HG03354 (cell line): ENCODE measurements around the gene UNC5CL.

ENCODE experiments used
- ATAC-seq: cut with Tn5 transposase; IDR thresholded peaks from one replicate; pipeline ENCODE4 v1.9.1; 2021; ENCODE audit warnings: mild to moderate bottlenecking; ENCODE audit not compliant: unreplicated experiment, poor library complexity, severe bottlenecking

The UNC5CL gene

DNA sequence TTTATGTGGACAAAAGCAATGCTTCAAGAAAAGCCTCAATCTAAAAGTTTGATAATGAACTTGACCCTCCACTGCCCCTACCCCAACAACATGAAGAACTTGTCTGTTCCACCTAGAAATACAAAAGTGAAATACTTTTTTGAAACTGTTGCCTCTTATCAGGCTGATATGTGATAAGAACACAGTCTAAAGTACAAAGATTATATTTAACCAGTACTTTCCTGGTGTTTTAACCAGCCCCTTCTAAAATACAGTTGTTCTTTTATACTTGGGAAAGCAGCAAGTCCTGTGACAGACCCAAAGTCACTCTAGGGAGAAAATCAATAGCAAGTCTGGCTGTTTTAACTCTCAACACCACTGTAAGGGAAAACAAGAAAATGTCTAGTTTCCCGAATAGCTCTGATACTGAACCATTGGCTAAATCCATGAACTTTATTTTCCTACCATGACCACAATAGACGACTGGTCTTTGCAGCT lies 26.6 kb upstream of the UNC5CL start:
- no peak for ATAC-seq

DNA sequence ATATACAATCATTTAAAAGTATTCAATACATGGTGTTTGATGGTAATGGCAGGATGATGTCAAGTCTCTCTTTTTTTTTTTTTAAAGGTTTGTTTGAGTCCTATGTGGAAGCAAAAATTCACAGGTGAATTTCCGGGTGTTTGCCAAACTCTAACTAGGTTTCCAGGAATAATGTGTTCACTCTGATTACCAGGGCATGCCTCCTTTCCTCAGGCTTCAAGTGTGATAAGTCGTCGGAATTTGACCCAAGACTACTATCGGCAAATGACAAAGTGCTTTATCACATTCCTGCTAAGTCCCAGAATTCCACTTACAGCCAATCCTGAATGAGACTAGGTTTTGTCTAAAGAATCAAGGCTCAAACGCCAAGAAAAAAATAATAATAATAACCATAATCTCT lies 25.8 kb upstream of the UNC5CL start:
- no peak for ATAC-seq

DNA sequence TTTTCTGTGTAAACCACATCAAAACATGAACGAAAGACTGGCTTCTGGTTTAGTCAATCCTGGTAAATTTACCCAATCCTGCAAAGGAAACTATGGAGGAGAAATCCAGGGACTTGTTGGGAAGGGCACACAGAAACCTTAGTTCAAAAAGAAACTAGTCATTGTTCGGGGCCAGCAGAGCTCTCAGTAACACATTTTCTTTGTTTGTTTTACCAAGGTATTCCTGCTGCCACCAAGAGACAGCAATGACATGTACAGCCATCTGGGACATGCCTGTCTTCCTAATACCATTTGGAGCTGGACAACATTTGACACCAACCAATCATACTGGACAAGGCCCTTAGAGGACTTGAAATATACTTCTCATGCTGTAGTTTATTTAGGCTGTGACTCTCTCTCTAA lies 24.9 kb upstream of the UNC5CL start:
- ATAC-seq: no peak

GRCh38 chr6:41062056-41062455 lies 23.0 kb upstream of the UNC5CL start:
- no peak for ATAC-seq

GRCh38 chr6:41061196-41061726 lies 22.2 kb upstream of the UNC5CL start:
- no peak for ATAC-seq

DNA sequence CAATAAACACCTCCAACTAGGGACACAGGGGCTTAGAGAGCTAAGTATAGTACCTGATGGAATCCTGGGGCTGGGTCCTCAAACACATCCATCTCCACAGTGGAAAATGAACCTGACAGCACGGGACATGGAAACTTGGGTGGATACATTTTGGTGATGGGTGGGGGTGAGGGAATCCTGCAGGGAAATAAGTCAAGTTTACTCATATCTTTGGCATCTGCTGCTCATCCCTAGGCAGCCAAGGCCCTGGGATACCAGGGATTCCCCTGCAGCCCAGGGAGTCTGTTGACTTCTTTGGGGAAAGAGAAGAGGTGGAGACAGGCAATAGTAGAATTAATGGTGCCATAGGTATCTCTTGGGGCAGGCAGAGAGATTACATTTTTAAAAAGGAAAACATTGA lies 20.5 kb upstream of the UNC5CL start:
- no peak for ATAC-seq

DNA sequence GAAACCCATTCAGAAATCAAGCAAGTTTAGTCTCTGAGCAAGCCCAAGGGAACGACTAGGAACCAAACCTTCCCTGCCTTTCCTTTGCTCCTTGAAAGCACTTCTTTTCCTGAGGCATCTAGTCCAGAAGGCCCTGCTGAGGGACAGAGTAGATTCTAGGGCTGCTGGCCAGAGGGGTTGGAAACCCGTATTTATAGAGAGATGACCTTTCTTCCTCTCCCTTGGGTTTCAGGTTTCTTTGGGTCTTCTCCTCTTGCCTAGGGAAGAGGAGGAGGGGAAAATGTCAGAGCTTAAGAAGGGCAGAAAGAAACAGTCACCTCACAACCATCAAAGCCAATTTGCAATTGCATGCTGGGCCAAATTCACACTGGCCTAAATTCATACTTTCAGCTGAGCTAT lies 19.8 kb upstream of the UNC5CL start:
- ATAC-seq: no peak

- ATAC-seq: no peak
Observed at GRCh38 chr6:41056768-41057490, 17.9 kb upstream of the UNC5CL start.

GRCh38 chr6:41055149-41055548 lies 16.1 kb upstream of the UNC5CL start:
- ATAC-seq: no peak

- ATAC-seq: no peak
Observed at GRCh38 chr6:41054511-41054910, 15.5 kb upstream of the UNC5CL start.

DNA sequence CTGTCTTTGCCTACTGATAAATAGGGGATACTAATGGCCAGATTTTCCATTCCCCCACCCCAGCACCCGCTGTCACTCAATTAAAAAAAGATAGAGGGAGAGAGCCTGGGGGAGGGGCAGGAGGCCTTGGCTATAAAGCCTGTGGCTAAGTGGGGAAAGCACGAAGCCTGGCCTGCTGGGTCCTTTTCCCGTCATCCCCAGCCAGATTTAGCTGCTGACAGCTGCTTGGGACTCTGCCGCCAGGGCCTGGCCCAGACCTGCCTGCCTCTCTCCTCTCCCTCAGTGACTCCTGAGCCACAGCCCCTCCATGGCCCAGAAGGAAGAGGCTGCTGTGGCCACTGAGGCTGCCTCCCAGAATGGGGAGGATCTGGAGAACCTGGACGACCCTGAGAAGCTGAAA lies 14.0 kb upstream of the UNC5CL start, which contains the start of gene APOBEC2:
TSS of gene APOBEC2 (plus strand) at position 162 of the 400 bp plus-strand sequence. CDS start at position 308, 146 bp downstream.
- ATAC-seq: no peak

DNA sequence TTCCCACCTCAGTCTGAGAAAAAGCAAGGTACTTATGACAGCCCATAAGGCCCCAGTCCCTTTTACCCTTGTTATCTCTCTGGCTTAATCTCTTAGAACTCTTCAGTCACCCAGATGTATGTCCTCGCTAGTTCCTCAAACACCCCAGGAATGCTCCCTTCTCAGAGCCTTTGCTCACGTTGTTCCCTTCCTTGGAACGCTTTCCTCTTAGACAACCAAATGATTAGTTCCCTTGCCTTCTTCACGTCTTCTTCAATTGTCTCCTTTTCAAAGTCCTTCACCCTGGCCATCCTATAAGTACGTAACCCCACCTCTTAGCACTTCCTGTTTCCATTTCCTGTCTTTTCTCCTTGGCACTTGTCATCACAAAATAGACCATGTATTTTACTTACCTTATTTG lies 12.9 kb upstream of the UNC5CL start:
- ATAC-seq: no peak

GRCh38 chr6:41050536-41050935 lies 11.5 kb upstream of the UNC5CL start:
- ATAC-seq: no peak

- no peak for ATAC-seq
Observed at GRCh38 chr6:41049955-41050354, 10.9 kb upstream of the UNC5CL start.

- ATAC-seq: no peak
Observed at GRCh38 chr6:41049521-41049920, 10.5 kb upstream of the UNC5CL start.

DNA sequence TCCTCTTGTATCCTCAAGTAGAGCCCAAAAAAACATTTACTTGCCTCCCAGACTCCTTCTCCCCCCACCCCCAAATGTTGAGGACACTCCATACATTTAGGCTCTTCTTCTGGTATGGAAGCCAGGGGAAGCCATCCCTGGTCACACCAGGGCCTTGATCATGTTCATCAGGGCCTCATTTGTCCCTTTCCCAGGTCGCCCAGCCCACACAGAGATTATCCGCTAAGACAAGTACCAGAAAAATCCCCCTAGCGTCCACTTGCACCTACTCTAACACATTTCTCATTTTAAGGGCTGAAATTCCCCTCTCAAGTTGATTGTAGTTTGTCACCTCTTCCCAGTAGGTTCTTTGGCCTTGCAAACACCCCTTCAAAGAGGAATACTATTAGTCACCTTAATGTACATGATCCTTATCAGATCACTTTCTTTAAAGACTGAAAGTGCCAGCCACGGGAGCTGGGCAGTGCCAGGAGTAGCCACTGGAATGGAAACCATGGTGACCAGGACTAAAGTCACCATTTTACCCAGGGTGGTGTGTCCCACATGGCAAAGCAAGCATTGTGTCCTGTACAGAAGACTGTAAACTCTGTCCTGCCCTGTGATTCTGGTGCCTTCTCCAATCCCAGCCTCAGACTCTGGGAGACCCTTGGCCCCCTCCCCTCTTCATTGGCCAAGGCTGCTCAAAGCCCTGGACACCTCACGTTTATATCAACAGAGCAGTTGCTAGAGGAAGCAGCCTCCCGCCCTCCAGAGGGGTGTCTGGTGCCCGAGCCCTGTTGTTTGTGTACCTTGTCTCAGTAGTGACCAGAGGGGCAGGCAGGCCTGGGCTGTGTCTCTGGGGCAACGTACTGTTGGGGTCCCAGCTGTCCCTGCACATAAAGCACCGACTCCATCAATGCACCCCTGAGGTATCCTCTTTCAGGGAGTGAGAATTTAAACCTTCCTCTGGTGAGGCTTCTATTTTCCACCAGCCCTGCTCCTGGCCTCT lies 9.0 kb upstream of the UNC5CL start:
- no peak for ATAC-seq

DNA sequence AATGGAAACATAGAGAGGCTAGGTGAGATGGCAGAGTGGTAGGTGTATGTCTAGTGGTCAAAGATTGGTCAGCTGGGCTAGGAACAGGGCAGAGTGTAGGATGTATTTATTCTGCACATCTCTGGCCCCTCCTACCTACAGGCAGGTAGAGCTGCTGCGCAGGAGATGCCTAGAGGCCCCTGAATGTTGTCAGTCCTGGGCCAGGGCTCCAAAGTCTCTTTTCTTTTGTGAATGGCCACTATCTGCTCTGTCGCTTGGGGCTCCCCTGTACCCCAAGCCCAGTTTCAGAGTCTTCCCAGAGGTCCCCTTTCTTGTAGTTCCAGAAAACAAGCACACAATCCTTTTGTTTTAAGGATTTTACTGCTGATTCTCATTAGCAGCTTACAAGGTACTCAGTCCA lies 8.3 kb upstream of the UNC5CL start:
- ATAC-seq: no peak

DNA sequence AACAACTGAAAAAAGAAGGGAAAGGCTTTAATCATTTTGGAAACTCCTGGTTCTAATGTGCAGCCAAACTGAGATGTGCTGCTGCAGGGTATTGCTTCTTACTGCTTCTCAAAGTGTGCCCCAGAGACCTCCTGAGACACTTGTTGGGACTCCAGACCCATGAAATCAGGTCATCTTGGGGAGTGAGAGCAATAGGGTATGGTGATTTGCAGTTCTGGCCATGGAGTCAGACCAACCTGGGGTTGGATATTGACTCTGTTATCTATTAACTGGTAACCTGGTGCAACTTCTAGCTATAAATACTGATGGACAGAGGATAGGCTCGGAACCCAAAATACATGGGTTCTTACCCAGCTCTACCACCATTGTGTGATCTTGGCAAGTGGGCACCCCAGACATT lies 7.1 kb upstream of the UNC5CL start:
- ATAC-seq: no peak

DNA sequence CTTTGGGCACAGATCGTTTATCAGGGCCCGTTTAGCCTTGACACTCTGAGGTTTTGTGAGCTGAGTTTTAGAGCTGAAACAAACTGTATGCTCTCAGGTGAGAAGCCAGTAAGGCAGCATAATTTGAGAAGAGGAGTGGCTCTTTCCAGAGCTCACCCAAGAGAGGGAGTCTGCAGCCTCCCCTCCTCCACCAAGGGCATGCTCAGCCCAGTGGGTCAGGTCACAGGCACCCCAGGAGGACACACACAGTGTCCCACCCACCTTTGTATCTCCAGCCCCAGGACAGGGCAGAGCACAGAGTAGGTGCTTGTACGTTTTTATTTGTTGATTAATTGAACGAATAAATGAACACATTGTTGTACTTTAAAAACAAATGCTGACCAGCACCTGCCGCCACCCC lies 6.6 kb upstream of the UNC5CL start:
- ATAC-seq: no peak

DNA sequence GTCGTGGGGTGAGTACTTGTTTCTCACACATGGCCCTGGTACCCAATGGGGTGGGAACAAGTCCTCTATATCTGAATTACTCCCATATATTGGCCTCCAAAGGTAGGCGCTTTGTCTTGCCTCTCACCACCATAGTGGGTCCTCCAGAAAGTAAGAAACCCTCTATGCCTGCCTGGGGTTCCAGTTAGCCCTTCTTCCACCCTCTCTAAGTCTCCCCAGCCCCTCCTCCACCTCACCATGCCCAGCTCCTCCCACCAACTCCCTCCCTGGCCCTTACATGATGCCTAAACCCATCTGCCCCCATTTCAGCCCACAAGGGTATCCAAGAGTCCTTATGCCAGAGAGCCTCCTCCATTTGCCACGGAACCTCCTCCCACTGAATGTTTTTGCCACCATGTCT lies 4.1 kb upstream of the UNC5CL start:
- ATAC-seq: no peak
